ENCODE data around the gene MAP1B. TPM values are rescaled to one million over a fixed set of nuclear protein-coding genes. Genes with fewer than 3 reads are reported as not detected.

The MAP1B gene
- total and polyA plus RNA-seq, 10 of the 15 experiments (the other 5 are each of a cell fraction or from before 2014, with no cell fraction given) = 0.02 to 0.81 (median 0.06) TPM; not detected in 1

DNA sequence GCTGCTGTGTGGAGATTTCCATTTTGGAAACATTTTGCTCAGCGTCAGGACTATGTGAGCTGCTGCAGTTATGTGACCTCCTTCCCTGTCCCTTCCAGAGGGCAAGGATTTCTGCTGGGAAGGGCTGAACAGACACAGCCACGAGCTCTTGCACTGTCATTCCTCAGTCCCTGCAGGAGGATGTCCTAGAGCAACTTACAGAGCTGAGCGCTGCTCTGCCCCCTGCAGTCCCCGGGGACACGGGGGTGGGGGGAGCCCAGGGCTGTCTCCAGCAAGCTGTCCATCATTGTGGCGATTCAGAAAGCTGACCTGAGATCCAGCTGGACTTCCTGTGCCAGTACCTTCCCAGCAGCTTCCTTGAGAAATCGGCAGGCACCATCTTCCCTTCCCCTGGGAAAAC is 28.0 kb upstream of the MAP1B start:
- intact Hi-C loops (cut with micrococcal nuclease; ENCODE audit: unreplicated experiment) (no loop called here), in situ Hi-C loops (cut with MboI) (no loop called here)
- TF ChIP-seq EGR1 (IDR thresholded peaks at IDR 0.05; ENCODE audit: borderline replicate concordance in 1 of 2, low read depth in 2 of 2, low read length in 2 of 2) (0 out of 3 replicates have a peak, but pooled peaks of 1 of the 2 experiments have one; percentile 25), KAT2A (conservative IDR thresholded peaks at IDR 0.05; ENCODE audit: control insufficient read depth, low read depth, low read length) (no peak), WRNIP1 (IDR thresholded peaks at IDR 0.05; ENCODE audit: borderline replicate concordance, low read depth, low read length) (no peak), SRF (IDR thresholded peaks at IDR 0.05; ENCODE audit: low read depth in 2 of 2, low read length in 2 of 2) (no peak), RCOR1 (conservative IDR thresholded peaks at IDR 0.05; ENCODE audit: low read depth, low read length) (no peak), NRF1 (conservative IDR thresholded peaks at IDR 0.05; ENCODE audit: low read depth, low read length) (no peak), SREBF2 (IDR thresholded peaks at IDR 0.05; ENCODE audit: low read length) (no peak), MEF2B (IDR thresholded peaks at IDR 0.05; ENCODE audit: partially characterized antibody, poor library complexity, severe bottlenecking) (peak; percentile 55), ZNF24 (IDR thresholded peaks at IDR 0.05) (no peak), BACH1 (IDR thresholded peaks at IDR 0.05; ENCODE audit: borderline replicate concordance) (no peak), TCF12 (IDR thresholded peaks at IDR 0.05; ENCODE audit: low read depth, low read length) (no peak), CHD1 (IDR thresholded peaks at IDR 0.05; ENCODE audit: low read depth, low read length) (no peak), SIX5 (IDR thresholded peaks at IDR 0.05; ENCODE audit: low read depth, low read length, severe bottlenecking) (no peak), ZZZ3 (IDR thresholded peaks at IDR 0.05; ENCODE audit: control insufficient read depth, insufficient read length, low read depth) (no peak), HDAC2 (IDR thresholded peaks at IDR 0.05) (no peak)
- TF ChIP-seq, protein P1, sequence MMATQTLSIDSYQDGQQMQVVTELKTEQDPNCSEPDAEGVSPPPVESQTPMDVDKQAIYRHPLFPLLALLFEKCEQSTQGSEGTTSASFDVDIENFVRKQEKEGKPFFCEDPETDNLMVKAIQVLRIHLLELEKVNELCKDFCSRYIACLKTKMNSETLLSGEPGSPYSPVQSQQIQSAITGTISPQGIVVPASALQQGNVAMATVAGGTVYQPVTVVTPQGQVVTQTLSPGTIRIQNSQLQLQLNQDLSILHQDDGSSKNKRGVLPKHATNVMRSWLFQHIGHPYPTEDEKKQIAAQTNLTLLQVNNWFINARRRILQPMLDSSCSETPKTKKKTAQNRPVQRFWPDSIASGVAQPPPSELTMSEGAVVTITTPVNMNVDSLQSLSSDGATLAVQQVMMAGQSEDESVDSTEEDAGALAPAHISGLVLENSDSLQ (IDR thresholded peaks at IDR 0.05) = 0 out of 2 replicates have a peak, but pooled peaks have one; percentile 29
- DNase-seq (ENCODE audit: low read depth, low spot score) (no peak), FAIRE-seq (no peak), ATAC-seq (peak; percentile 46; the same call in 1 of the 3 replicates)
- ChIA-PET CTCF (no interaction called here), RAD21 (ENCODE audit: unreplicated experiment) (no interaction called here), POLR2A (no interaction called here), SMC1A (ENCODE audit: uncharacterized antibody, unreplicated experiment) (interaction anchor here (0.8 kb wide), 1 partner anchor 16 kb away, joined by 3 read pairs; no protein-coding TSS in a partner anchor)
- BruUV-seq (replicated peaks) = no TSS peak
- WGBS (ENCODE audit: insufficient coverage, insufficient replicate concordance, low lambda C conversion rate, missing lambda C conversion rate) = 12% methylated on average over 7 of the region's 7 CpGs
- Histone ChIP-seq H3K4me1 (ENCODE audit: control insufficient read depth, insufficient read depth, low read length) (no peaks in the 10 kb centered on the region), H3K27ac (ENCODE audit: control insufficient read depth, insufficient read depth) (no peak overlapping the region), H3K4me2 (ENCODE audit: control insufficient read depth, insufficient read depth) (no peak overlapping the region), H4K20me1 (ENCODE audit: control insufficient read depth, insufficient read depth) (0 out of 2 replicates have a peak, but pooled peaks cover 3% of the 10 kb centered on the region), H3K9me3 (replicated peaks; ENCODE audit: control insufficient read depth, insufficient read depth, low read length) (no peaks in the 10 kb centered on the region), H3K36me3 (ENCODE audit: control insufficient read depth in 2 of 2, insufficient read depth in 2 of 2, low read length in 1 of 2) (no peaks in the 10 kb centered on the region), H2AFZ (ENCODE audit: control insufficient read depth, low read depth, low read length) (no peak overlapping the region), H3K27me3 (replicated peaks in 1 of 2; ENCODE audit: control insufficient read depth in 2 of 2, insufficient read depth in 2 of 2, low read length in 1 of 2) (peaks cover 0 to 2% of the 10 kb centered on the region in 2 experiments; a peak in 2 of 4 replicates), H3K9ac (ENCODE audit: control insufficient read depth, insufficient read depth, low read length) (no peak overlapping the region), H3K79me2 (ENCODE audit: control insufficient read depth, insufficient read depth, low read length) (no peaks in the 10 kb centered on the region), H3K4me3 (no peak overlapping the region)

Measured in GM12878 (cell line).